ENCODE results near the gene PATZ1.

Gene PATZ1

DNA sequence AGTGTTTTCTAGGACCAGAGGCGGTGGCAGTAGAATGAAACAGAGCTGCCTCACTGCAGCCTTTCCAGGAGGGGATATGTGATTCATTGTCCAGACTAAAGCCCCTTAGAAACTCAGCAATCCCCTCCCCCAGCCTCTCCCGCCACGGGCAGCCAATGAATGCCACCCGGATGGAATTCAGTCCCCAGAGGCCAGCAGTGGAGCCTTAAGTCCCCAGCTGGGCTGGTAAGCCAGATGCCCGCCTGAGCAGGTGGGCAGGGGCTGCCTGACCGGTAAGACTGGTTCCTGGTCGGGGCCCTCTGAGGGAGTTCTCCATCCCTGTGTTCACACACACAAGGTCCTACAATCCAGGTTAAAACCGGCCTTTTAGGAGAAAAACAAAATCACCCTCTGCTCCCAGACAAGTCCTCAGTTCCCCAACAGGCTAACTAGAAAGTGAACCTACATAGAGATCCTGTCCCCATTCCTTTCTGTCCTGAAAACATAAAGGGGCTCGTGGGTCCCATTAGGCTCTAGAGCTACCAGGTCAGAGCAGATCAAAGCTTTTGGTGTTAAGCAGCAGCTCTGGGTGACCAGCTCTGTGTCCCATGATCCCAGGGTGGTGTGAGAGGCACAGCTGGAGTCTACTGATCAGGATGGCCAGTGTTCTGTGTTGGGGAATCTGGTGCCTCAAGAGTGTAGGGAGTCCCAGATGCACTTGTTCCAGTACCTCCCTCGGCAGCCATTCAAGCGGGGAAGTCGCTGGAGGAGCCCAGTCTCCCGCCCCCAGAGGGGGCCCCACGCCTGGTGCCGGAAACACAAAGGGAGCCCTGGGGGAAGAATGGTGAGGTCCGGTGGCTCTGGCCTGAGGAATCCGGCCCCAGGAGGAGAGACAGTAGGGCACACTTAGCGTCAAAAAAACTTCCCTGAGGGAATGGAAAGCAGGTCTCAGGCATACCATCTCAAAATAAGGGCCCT lies 2.6 kb downstream of the PATZ1 start:
- DNase-seq (ENCODE audit: low read depth in 2 of 2, low spot score in 1 of 2), result no peak

DNA sequence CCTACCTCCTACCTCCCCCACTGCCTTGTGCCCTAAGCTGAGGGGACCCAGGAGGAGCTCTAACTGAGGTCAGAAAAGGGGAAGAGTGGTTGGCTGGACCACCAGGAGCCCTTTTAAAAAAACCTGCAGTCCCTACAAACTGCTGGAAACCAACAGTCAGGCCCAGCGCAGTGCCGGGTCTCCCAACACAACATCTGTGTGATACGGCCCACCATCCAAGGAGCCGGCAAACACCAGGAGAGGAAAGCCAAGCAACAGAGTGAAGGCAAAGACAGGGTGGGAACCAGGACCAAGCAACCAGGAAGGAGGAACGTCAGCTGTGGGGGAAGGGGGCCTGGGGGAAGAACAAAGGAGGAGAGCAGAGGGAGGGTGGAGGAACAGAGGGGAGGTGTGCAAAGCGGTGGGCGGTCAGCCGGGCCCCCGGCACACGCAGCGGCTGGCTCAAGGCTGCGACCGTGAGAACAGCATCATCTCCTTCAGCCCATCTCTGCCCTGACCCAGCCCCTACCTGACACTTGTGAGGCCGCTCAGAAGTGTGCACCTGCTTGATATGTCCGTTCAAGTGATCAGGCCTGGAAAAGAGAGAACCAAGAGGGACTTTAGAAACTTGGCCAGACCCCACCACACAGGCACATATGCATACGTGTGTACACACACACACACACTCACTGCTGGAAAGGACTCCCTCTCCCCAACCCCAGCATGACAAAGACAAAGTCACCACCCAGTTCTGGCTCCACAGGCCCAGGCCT lies 3.6 kb downstream of the PATZ1 start:
- DNase-seq (ENCODE audit: low read depth in 2 of 2, low spot score in 1 of 2), result no peak

DNA sequence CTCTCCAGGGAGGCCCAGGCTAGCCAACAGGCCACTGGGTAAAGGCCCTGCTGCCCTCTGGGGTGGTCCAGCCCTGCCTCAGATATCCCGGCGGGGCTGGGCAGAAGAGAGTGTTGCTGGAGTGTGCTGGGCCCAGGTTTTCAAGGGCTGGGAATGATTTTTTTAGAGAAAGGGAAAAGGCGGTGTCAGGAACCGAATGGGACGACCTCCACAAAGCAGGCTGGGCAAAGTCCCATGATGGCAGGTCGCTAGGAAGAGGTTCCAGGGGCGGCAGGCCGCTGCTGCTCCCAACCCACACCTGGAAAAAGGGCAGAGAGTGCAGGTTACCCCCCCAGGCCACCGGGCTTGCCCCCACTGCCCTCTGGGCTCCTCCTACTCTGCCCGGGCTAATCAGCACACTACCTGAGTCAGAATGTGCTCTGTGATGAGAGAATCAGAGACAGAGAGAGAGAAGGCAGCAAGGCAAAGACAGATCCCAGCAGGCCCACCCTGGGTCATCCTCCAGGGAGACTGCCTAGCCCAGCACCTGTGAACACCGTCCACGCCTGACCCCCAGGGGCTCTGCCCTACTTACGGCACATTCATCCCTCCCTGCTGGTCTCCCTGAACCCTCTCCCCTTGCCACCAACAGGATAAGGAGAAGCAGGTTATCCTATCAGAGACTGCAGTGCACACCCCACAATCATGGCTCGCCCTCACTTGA lies 4.6 kb downstream of the PATZ1 start:
- no peak for DNase-seq (ENCODE audit: low read depth in 2 of 2, low spot score in 1 of 2)

DNA sequence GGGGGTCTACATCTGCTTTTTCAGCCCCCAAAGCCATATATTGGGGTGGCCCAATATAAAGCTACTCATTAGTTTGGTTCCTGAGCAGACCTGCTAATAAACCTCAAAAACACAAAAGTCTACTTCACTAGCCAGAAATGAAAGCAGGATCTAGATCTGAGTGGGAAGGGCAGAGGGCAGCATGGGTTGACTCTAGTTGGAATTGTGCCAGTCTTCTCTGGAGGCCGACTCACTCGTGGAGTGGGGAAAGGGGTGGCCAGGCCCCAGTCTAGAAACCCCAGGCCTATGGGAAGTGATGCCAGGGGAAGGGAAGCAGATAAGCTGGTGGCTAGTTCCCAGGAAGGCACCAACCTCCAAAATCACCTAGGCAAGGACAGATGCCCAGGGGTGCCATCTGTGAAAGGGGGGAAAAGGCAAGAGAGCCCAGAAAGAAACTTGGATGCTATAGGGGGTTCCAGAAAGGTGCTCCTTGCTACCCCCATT lies 5.3 kb downstream of the PATZ1 start:
- no peak for DNase-seq (ENCODE audit: low read depth in 2 of 2, low spot score in 1 of 2)

DNA sequence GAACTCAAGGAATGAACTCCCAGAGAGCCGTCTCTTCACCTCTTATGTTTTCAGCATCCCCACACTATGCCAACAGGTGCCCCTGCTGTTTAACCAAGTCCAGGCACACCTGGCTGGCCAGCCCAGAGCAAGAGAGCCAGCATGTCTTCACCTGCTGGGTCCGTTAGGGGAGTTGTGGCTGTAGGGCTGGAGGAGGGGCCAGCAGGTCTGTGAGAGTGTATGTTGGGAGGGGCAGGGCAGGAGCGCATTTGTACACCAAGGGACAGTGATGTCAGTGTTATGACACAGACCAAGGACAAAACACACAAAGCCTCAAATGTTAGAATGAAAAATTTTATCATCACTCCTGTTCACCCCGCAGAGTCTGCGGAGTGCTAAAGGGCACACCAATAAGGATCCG lies 5.8 kb downstream of the PATZ1 start:
- no peak for DNase-seq (ENCODE audit: low read depth in 2 of 2, low spot score in 1 of 2)

DNA sequence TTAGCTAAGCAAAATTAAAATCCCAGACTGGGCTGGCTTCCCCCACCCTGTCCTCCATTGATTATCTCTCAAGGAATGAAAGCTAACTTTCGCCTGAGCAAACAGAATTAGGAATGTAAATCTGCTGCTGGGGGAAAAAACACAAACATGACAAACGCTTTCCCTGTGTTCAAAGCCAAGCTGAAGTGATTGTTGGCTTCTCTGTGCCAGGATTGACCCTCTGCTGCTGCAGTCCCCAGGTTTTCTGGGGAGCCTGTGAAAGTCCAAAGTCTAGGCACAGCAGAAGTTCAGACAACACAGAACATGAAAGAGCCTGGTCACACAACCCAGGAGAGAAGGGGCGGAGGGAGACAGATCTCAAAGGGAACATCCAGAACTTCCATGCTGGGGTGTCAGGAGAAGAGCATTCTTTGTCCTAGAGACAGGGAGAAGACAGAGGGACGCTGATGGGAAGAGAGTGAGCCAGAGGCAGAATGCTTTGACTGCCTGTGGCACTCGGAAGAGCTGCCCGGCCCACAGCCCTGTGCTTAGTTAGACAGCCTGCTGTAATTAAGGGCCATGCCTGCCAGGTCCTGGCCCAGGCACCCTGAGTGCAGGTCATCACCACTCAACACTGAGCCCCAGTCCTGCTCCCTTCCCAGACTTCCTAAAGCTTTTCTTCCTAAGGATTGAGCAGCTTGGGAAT lies 6.9 kb downstream of the PATZ1 start:
- DNase-seq (ENCODE audit: low read depth in 2 of 2, low spot score in 1 of 2), result no peak

DNA sequence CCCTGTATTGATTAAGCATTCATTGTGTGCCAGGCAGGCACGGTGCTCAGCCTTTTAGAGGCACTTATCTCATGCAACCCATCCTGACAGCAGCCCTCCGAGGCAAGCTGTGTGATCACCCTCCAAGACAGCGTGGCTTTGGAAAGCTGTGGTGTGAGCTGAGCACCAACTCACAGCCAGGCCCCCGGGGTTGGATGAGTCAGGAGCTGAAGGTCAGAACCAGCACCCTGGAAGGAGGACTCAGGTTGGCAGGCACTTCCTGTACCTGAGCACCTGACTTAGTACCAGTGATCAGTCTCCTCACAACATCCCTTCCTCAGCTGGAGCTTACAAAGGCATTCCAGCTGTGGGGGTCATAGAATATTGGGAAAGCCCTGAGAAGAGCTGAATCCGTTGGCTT lies 9.0 kb downstream of the PATZ1 start:
- no peak for DNase-seq (ENCODE audit: low read depth in 2 of 2, low spot score in 1 of 2)

DNA sequence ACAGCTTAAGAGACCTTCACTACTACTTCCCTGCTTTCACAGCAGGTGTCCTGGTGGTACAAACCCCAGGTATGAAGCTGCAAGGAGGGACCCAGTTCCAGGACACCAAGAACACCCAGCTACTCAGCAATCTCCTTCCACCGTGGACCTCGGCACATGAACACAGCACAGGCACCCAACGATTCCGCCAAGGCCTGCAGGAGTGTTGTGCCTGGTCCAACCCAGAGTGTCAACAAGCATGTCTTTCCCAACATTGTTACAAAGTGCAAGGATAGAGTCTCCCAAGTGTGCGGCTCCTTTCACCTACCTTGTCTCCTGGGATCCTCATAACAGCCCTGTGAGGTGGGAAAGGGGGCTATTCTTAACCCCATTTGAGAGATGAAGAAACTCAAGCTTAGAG lies 11.8 kb downstream of the PATZ1 start:
- no peak for DNase-seq (ENCODE audit: low read depth in 2 of 2, low spot score in 1 of 2)

DNA sequence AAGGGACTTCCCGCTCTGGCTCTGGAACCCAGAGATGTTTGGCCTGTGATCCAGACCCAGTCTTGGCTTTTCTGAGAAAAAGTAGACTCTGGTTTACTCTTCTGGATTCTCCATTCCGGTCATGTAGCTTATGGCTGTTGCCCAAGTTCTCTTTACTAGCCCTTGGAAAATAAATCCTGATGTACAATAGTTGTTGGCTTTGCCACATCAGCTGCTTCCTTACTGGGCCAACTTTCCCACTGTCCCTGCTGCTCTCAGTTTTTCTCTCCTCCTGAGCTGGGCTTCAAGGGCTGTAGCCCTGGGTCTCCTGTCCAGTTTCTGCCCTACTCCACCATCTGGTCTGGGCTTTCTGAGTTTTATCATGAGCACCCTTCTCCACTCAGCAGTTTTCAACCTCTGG lies 12.5 kb downstream of the PATZ1 start:
- no peak for DNase-seq (ENCODE audit: low read depth in 2 of 2, low spot score in 1 of 2)

DNA sequence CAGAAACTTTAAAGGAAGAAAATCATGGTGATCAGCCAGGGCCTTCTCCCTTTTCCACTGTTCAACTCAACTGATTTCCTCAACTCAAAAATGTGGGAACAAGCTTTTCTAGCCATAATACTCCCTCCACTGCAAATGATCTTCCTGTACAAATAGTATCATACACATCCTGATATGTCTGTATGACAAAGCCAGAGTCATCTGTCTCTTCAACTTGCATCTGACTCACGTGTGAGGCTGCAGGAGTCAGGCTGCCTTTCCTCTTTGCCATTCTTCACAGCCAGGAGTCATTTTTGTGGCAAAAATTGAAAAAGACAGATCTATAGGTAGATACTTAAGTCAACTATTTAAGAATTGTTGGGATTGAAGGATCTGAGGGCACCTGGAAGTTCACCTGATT lies 13.3 kb downstream of the PATZ1 start:
- DNase-seq (ENCODE audit: low read depth in 2 of 2, low spot score in 1 of 2), result no peak

DNA sequence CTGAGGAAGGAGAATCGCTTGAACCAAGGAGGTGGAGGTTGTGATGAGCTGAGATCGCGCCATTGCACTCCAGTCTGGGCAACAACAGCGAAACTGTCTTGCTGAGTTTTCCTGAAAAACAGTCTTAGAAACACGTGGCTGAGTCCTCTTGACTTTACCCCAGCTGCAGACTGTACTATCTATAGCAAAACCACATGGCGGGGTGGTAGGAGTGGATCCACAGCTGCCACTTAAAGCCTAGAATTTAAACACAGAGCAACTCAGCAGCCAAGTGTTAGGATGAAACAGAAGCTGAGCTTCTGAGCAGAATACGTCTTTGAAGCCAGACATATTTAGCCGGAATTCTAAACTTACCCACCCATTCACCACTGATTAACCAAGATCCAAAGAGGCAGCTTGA lies 14.1 kb downstream of the PATZ1 start:
- DNase-seq (ENCODE audit: low read depth in 2 of 2, low spot score in 1 of 2), result no peak

DNA sequence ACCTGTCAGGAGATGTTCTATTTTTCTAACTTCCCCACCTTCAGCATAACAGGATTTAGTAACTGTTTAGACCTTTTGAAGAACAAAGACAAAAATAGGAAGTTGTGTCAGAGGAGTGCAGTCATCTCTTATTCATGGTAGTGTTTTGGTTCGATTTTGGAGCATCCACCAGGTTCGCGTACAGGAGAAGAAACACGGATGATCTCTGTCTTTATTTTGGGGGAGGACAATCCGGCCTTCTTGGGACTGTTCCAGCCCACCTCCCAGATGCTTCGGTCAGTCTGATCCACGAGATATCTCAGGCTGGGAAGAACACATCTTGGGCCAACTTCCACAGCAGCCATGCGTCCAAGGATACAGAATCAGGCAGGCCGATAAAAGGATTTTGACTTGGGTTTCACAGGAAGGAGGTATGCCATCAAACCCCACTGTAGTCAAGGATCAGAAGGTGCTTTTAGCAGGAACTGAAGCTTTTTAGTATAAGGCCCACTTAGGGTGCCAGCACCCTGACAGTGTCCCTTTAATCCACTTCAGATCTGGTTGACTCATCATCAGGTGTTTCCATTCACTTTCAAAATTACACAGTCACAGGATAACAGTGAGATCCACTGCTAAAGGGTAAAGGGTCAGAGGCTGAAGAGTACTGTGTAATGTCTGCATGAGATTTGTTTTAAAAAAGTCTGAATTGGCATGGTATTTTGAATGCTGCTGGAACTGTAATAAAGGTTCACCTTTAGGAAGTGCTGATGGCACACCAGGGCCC lies 16.5 kb downstream of the PATZ1 start:
- no peak for DNase-seq (ENCODE audit: low read depth in 2 of 2, low spot score in 1 of 2)

DNA sequence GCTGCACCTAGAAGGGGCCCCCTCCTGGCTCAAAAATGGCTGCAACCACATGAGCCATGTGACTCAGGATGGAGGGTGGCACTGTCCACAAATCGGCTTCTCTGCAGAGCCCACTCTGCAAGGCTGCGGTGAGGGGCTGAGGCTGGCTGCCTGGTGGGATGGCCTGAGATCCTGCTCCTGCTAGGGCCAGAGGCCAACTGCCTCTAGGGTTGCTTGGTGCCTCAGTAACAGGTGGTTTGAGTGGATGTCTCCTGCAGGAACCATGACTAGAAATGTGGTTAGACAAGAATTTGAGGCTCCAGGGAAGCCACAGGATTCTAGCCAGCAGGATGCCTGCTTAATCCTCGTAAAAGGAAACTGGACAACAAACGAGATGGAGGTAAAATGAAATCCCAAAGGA lies 17.1 kb downstream of the PATZ1 start:
- no peak for DNase-seq (ENCODE audit: low read depth in 2 of 2, low spot score in 1 of 2)

DNA sequence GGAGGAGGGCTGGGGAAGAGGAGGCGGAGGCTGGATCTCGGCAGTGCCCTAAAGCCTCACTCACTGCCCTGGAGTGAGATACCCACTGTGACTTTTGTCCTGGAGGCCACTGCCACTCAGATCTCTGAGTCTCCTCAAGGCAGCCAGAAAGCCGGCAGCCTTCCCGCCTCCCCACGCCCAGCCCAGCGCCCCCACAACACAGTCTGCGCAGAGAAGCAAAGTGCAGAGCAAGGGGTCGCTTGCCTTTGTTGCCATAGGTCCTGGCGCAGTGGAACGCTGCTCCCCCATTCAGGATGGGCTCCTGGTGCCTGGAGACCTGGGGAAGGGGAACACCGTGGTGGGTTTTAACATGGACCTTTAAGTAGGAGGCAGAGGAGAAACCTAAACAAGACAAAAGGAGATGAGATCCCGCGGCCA lies 17.6 kb downstream of the PATZ1 start:
- DNase-seq (ENCODE audit: low read depth in 2 of 2, low spot score in 1 of 2), result no peak

DNA sequence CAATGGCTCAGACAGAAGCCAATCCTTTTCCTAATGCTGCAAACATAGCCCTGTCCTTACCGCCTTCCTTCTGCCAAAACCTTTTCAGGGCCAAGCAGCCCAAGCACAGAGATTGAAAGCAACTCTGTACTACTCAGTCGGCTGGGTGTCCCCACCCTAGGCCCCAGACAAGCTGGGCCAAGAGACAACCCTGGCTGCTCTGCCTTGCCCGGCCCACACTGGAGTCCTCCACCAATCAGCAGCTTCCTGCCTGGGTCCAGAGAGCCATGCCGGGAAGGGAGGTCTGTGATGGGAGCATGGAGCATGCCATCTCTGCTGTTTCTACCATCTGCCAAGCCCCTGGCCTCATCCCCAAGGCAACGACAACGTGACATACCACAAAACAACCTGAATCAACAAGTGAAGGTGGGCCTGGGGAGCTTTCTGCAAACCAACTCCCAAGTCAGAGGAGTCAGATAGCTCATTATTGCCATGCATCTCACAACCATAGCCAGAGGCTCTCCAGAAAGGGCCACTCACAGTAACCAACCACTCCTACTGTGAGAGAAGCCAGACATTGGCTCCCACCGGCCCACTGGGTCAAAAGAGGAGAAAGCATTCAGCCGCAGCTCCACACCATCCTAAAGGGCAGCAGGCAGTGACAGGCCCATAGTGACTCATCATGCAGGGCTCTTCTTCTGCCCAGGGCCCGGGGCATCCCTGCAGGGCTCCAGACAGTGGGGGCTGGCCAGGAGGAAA lies 18.2 kb downstream of the PATZ1 start:
- DNase-seq (ENCODE audit: low read depth in 2 of 2, low spot score in 1 of 2), result no peak

DNA sequence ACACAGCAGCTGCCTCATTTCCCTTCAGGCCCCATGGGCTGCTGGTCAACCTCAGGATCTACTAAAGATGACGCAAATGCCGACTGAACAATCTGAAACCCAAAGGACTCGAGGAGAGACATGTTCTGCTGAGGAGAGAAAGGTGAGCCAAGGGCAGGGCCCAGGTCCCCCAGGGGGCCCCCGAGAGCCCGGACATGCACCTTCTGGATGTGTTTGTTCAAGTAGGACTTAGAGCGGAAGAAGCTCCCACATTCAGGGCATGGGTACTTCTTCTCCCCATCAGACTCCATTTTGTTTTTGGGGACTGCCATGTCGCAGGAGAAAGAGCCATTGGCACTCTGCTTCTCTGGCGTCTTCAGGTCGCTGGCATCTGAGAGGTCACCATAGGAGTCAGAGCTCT lies 19.3 kb downstream of the PATZ1 start:
- DNase-seq (ENCODE audit: low read depth in 2 of 2, low spot score in 1 of 2), result no peak

DNA sequence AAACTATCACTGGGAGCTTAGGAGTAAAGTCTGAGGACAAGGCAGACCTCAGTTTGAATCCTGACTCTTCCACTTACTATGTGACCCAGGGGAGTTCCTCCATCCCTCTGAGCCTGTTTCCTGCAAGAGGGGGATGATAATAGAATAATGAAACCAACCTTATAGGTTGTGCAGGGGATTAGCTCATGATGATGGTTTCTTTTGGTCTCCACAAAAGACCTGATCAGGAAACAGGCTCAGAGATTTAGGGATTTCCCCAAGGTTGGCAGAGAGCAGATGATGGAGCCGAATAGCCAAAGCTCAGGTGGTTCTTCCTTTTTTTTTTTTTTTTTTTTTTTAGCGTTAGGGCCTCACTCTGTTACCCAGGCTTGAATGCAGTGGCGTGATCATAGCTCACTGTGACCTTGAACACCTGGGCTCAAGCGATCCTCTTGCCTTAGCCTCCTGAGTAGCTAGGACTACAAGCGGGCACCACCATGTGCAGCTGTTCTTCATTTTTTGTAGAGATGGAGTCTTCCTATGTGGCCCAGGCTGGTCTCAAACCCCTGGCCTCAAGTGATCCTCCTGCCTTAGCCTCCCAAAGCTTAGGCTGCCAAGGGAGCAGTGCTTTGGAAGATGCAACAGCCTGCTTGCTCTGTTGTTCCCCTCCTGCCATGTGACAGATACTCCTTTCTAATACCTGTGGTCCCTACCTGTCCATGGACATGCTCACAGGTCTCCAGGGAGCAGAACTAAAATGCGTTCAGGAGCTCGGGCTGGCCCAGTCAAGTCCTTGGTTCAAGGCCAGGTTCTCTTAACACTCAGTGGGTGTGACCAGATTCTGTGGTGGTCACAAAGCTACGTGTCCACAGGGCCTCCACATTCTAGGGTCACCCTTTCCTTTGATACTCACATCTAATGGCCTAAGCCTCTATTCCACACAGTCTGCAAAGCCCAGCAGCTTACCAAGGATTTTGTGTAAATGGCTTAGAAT lies 22.3 kb downstream of the PATZ1 start:
- no peak for DNase-seq (ENCODE audit: low read depth in 2 of 2, low spot score in 1 of 2)

DNA sequence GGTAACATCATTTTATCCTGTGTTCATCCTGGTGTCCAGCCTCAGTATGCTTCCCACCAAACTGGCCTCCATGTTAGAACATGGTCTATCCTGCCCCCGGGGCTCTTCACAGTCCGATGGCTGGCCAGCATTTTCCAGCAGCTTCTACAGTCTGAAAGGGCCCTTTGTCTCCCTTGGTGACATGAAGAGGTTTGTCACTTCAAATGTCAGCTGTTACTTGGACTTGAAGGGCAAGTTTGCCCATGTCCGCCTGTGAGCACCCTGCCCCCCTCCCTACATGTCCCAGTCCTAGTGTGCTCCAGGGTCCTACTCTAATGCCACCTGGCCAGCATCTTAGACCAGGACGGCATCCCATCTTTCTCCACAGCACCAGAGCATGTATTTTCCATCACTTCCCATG lies 24.7 kb downstream of the PATZ1 start:
- DNase-seq (ENCODE audit: low read depth in 2 of 2, low spot score in 1 of 2), result no peak
